Neural cell (in vitro differentiated cells): Measurements from ENCODE around the gene RASIP1. TPM values are rescaled to one million over a fixed set of nuclear protein-coding genes. Genes with fewer than 3 reads are reported as not detected.

Experiments used
- H2AFZ ChIP-seq: fragments of 200-600, 300-800 bp; sonication (generic), shearing (Covaris generic); 2 replicates; pipeline ENCODE4 v1.6.0; 2014; ENCODE audit warnings: low read depth, mild to moderate bottlenecking, antibody characterized with exemption, low read length, moderate library complexity
- H3F3A ChIP-seq: fragments of 200-600 bp; shearing (Covaris generic); 2 replicates; pipeline ENCODE4 v1.6.1; 2016; ENCODE audit warnings: mild to moderate bottlenecking, moderate library complexity, mixed read lengths, antibody characterized with exemption, low read length; ENCODE audit not compliant: insufficient read depth, poor library complexity, severe bottlenecking
- H3K27ac ChIP-seq: fragments of 200-600, 300-800 bp; sonication (generic), shearing (Covaris generic); 2 replicates; pipeline ENCODE4 v1.5.1; 2014; ENCODE audit warnings: mild to moderate bottlenecking, low read length, moderate library complexity
- H3K27me3 ChIP-seq: fragments of 300-800, 200-600 bp; sonication (generic), shearing (Covaris generic); 2 replicates; pipeline ENCODE4 v1.6.0; 2014; ENCODE audit warnings: mild to moderate bottlenecking, low read depth, low read length, moderate library complexity; ENCODE audit not compliant: insufficient read depth
- H3K36me3 ChIP-seq: fragments of 300-800, 200-600 bp; sonication (generic), shearing (Covaris generic); 2 replicates; pipeline ENCODE4 v1.5.1; 2014; ENCODE audit warnings: mild to moderate bottlenecking, antibody characterized with exemption, low read length, moderate library complexity; ENCODE audit not compliant: insufficient read depth
- H3K4me2 ChIP-seq: fragments of 300-800, 200-600 bp; sonication (generic), shearing (Covaris generic); 2 replicates; pipeline ENCODE4 v1.6.0; 2014; ENCODE audit warnings: mild to moderate bottlenecking, low read length
- H3K4me3 ChIP-seq: fragments of 300-800, 200-600 bp; sonication (generic), shearing (Covaris generic); 2 replicates; pipeline ENCODE4 v1.5.1; 2014; ENCODE audit warnings: mild to moderate bottlenecking, low read length, moderate library complexity
- H3K79me2 ChIP-seq: fragments of 200-600 bp; shearing (Covaris generic); replicated peaks from 2 replicates; pipeline ENCODE4 v1.6.0; 2014; ENCODE audit warnings: mild to moderate bottlenecking, low read length, moderate library complexity; ENCODE audit not compliant: insufficient read depth
- H3K9ac ChIP-seq: fragments of 300-800, 200-600 bp; sonication (generic), shearing (Covaris generic); 2 replicates; pipeline ENCODE4 v1.6.1; 2016; ENCODE audit warnings: mild to moderate bottlenecking, low read length, mixed read lengths
- H3K9me2 ChIP-seq: fragments of 200-600 bp; shearing (Covaris generic); 2 replicates; pipeline ENCODE4 v1.6.1; 2016; ENCODE audit warnings: mild to moderate bottlenecking, low read length, mixed read lengths; ENCODE audit not compliant: insufficient read depth
- H3K9me3 ChIP-seq: fragments of 200-600, 300-800 bp; sonication (generic), shearing (Covaris generic); 2 replicates; pipeline ENCODE4 v1.6.1; 2016; ENCODE audit warnings: mild to moderate bottlenecking, mixed run types, low read length, moderate library complexity, mixed read lengths
- H4K20me1 ChIP-seq: fragments of 200-600 bp; shearing (Covaris generic); 2 replicates; pipeline ENCODE4 v1.6.1; 2016; ENCODE audit warnings: mild to moderate bottlenecking, mixed run types; ENCODE audit not compliant: insufficient read depth
- CTCF ChIP-seq: fragments of 450-650 bp; IDR thresholded peaks from 2 replicates; pipeline ENCODE4 v1.5.1; 2014; ENCODE audit warnings: antibody characterized with exemption, mild to moderate bottlenecking, moderate library complexity; ENCODE audit not compliant: poor library complexity, severe bottlenecking
- EP300 ChIP-seq: fragments of 450-650 bp; conservative IDR thresholded peaks from 2 replicates; pipeline ENCODE4 v1.6.1; 2014; ENCODE audit warnings: antibody characterized with exemption, mild to moderate bottlenecking, moderate library complexity; ENCODE audit not compliant: poor library complexity, severe bottlenecking
- EZH2 ChIP-seq: fragments of 200-600, 300-800 bp; shearing (Covaris generic), sonication (generic); IDR thresholded peaks from 2 replicates; pipeline ENCODE4 v1.6.1; 2014; ENCODE audit warnings: antibody characterized with exemption, low read length, borderline replicate concordance, mild to moderate bottlenecking; ENCODE audit not compliant: insufficient read depth, poor library complexity, severe bottlenecking
- MXI1 ChIP-seq: fragments of 450-650 bp; conservative IDR thresholded peaks from 2 replicates; pipeline ENCODE4 v1.6.1; 2014; ENCODE audit warnings: antibody characterized with exemption, mild to moderate bottlenecking; ENCODE audit not compliant: poor library complexity, severe bottlenecking
- POLR2AphosphoS5 ChIP-seq: IDR thresholded peaks from 2 replicates; pipeline ENCODE4 v1.6.1; 2012
- RAD21 ChIP-seq: fragments of 450-650 bp; conservative IDR thresholded peaks from 2 replicates; pipeline ENCODE4 v1.6.1; 2014; ENCODE audit warnings: antibody characterized with exemption, mild to moderate bottlenecking, moderate library complexity
- SMC3 ChIP-seq: fragments of 450-650 bp; conservative IDR thresholded peaks from 2 replicates; pipeline ENCODE4 v1.6.1; 2014; ENCODE audit warnings: antibody characterized with exemption, mild to moderate bottlenecking, moderate library complexity; ENCODE audit not compliant: poor library complexity
- TAF1 ChIP-seq: IDR thresholded peaks from 2 replicates; pipeline ENCODE4 v1.6.1; 2012; ENCODE audit warnings: low read depth
- polyA plus RNA-seq: library from polyadenylated mRNA; depleted of rRNA; stranded (reverse); fragments of >200 nt; gene quantifications from 2 replicates; pipeline ENCODE4 v1.2.3, GENCODE V29; 2014
- TF ChIP-seq, protein P1 (sequence below): IDR thresholded peaks from 2 replicates; pipeline ENCODE4 v1.6.1; 2012; ENCODE audit warnings: borderline replicate concordance

RASIP1 gene
- polyA plus RNA-seq, 1 donor from 2014 or later = not detected

- no peaks in the 10 kb centered on the region for H3K27me3 ChIP-seq
- no peaks in the 10 kb centered on the region for H3K9me3 ChIP-seq
- H3K9me2 ChIP-seq = no peaks in the 10 kb centered on the region
- no peaks in the 10 kb centered on the region for H4K20me1 ChIP-seq
- no peaks in the 10 kb centered on the region for H3K79me2 ChIP-seq
- no peak overlapping the region for H3K27ac ChIP-seq
- TF ChIP-seq RAD21 = no peak
- no peak for TF ChIP-seq SMC3
- no peak for TF ChIP-seq TAF1
- no peak for TF ChIP-seq POLR2AphosphoS5
- TF ChIP-seq MXI1 = no peak
- no peak for TF ChIP-seq EP300
- no peaks in the 10 kb centered on the region for H3F3A ChIP-seq
- no peak overlapping the region for H2AFZ ChIP-seq
- no peaks in the 10 kb centered on the region for H3K36me3 ChIP-seq
- no peak overlapping the region for H3K9ac ChIP-seq
- no peak overlapping the region for H3K4me3 ChIP-seq
- H3K4me2 ChIP-seq = no peak overlapping the region
These were observed 57.1 kb downstream of the RASIP1 start for GRCh38 chr19:48683349-48683748.

DNA sequence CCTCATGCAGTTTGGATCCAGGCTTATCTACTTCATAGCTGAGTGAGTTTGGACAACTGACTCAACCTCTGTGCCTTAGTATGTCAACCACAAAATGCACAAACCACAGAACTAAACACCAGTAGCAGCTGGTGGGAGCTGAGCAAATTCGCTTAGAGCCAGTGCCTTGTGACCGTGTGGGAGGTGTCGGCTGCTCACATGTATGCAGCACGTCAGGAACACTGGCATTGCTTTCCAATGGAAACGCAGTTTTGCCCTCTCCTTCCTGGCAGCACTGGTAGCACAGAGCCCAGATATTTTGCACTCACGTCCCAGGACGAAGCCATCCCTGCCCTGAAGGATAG, 59.3 kb downstream of the RASIP1 start:
- Histone ChIP-seq H3K27ac (no peak overlapping the region), H3F3A (no peaks in the 10 kb centered on the region), H3K79me2 (no peaks in the 10 kb centered on the region), H3K4me3 (no peak overlapping the region), H3K27me3 (no peaks in the 10 kb centered on the region), H3K4me2 (no peak overlapping the region), H3K9me2 (no peaks in the 10 kb centered on the region), H2AFZ (no peak overlapping the region), H3K9me3 (no peaks in the 10 kb centered on the region), H3K36me3 (no peaks in the 10 kb centered on the region), H3K9ac (no peak overlapping the region), H4K20me1 (no peaks in the 10 kb centered on the region)
- TF ChIP-seq CTCF (no peak), EP300 (no peak), TAF1 (no peak), SMC3 (no peak), EZH2 (no peak), POLR2AphosphoS5 (no peak), RAD21 (no peak), MXI1 (no peak)
- TF ChIP-seq, protein P1, sequence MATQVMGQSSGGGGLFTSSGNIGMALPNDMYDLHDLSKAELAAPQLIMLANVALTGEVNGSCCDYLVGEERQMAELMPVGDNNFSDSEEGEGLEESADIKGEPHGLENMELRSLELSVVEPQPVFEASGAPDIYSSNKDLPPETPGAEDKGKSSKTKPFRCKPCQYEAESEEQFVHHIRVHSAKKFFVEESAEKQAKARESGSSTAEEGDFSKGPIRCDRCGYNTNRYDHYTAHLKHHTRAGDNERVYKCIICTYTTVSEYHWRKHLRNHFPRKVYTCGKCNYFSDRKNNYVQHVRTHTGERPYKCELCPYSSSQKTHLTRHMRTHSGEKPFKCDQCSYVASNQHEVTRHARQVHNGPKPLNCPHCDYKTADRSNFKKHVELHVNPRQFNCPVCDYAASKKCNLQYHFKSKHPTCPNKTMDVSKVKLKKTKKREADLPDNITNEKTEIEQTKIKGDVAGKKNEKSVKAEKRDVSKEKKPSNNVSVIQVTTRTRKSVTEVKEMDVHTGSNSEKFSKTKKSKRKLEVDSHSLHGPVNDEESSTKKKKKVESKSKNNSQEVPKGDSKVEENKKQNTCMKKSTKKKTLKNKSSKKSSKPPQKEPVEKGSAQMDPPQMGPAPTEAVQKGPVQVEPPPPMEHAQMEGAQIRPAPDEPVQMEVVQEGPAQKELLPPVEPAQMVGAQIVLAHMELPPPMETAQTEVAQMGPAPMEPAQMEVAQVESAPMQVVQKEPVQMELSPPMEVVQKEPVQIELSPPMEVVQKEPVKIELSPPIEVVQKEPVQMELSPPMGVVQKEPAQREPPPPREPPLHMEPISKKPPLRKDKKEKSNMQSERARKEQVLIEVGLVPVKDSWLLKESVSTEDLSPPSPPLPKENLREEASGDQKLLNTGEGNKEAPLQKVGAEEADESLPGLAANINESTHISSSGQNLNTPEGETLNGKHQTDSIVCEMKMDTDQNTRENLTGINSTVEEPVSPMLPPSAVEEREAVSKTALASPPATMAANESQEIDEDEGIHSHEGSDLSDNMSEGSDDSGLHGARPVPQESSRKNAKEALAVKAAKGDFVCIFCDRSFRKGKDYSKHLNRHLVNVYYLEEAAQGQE = no peak
